HEK293T (cell line): ENCODE measurements around the gene ANKRD44.

Experiments used
- CTCF ChIA-PET: fragments of 350-600 bp; formaldehyde crosslinking; extraction: SDS; loops from one replicate; lab custom pipeline; 2021; ENCODE audit warnings: antibody characterized with exemption, inconsistent platforms; lab: Yijun Ruan, JAX
- POLR2A ChIA-PET: fragments of 350-600 bp; formaldehyde crosslinking; extraction: SDS; loops from one replicate; lab custom pipeline; 2020; ENCODE audit warnings: antibody characterized with exemption, inconsistent platforms; lab: Yijun Ruan, JAX
- DNase-seq: peaks from one replicate; pipeline ENCODE4 v3.0.0; 2012; ENCODE audit warnings: mixed read lengths; ENCODE audit errors: extremely low spot score
- ARNT ChIP-seq: fragments of 450-650 bp; IDR thresholded peaks from 2 replicates; pipeline ENCODE4 v1.6.1; 2017; ENCODE audit warnings: mild to moderate bottlenecking
- BHLHE40 ChIP-seq: fragments of 450-650 bp; IDR thresholded peaks from 2 replicates; pipeline ENCODE4 v1.6.1; 2016; ENCODE audit warnings: mild to moderate bottlenecking, moderate library complexity, borderline replicate concordance
- CTBP1 ChIP-seq: fragments of 450-650 bp; IDR thresholded peaks from 2 replicates; pipeline ENCODE4 v1.6.1; 2016; ENCODE audit warnings: borderline replicate concordance
- ELF4 ChIP-seq: fragments of 450-650 bp; IDR thresholded peaks from 2 replicates; pipeline ENCODE4 v1.6.1; 2017; ENCODE audit warnings: antibody characterized with exemption
- FOXA1 ChIP-seq: fragments of 450-650 bp; IDR thresholded peaks from 2 replicates; pipeline ENCODE4 v1.6.1; 2016; ENCODE audit warnings: mild to moderate bottlenecking
- FOXK2 ChIP-seq: fragments of 450-650 bp; IDR thresholded peaks from 2 replicates; pipeline ENCODE4 v1.6.1; 2016; ENCODE audit warnings: mild to moderate bottlenecking
- FOXM1 ChIP-seq: fragments of 450-650 bp; IDR thresholded peaks from 2 replicates; pipeline ENCODE4 v1.6.1; 2017; ENCODE audit warnings: mild to moderate bottlenecking, borderline replicate concordance
- HDGF ChIP-seq: fragments of 450-650 bp; IDR thresholded peaks from 2 replicates; pipeline ENCODE4 v1.6.1; 2017; ENCODE audit warnings: antibody characterized with exemption, borderline replicate concordance
- L3MBTL2 ChIP-seq: fragments of 450-650 bp; conservative IDR thresholded peaks from 2 replicates; pipeline ENCODE4 v1.6.1; 2016; ENCODE audit warnings: mild to moderate bottlenecking
- LEF1 ChIP-seq: fragments of 450-650 bp; IDR thresholded peaks from 2 replicates; pipeline ENCODE4 v1.6.1; 2017; ENCODE audit warnings: mild to moderate bottlenecking, borderline replicate concordance
- NFRKB ChIP-seq: fragments of 450-650 bp; IDR thresholded peaks from 2 replicates; pipeline ENCODE4 v1.6.1; 2016; ENCODE audit warnings: mild to moderate bottlenecking, moderate library complexity
- PKNOX1 ChIP-seq: fragments of 450-650 bp; IDR thresholded peaks from 2 replicates; pipeline ENCODE4 v1.6.1; 2016
- SP1 ChIP-seq: fragments of 450-650 bp; IDR thresholded peaks from 2 replicates; pipeline ENCODE4 v1.6.1; 2017
- SUZ12 ChIP-seq: fragments of 450-650 bp; IDR thresholded peaks from 2 replicates; pipeline ENCODE4 v1.6.1; 2016; ENCODE audit warnings: mild to moderate bottlenecking
- TARDBP ChIP-seq: fragments of 450-650 bp; IDR thresholded peaks from 2 replicates; pipeline ENCODE4 v1.6.1; 2016
- ZNF384 ChIP-seq: fragments of 450-650 bp; IDR thresholded peaks from 2 replicates; pipeline ENCODE4 v1.6.1; 2016

The ANKRD44 gene

GRCh38 chr2:197159661-197160211 lies 150.8 kb downstream of the ANKRD44 start:
- ChIA-PET CTCF (interaction anchor here (2.1 kb wide), 1 partner anchor 9 kb away, joined by 9 read pairs; no protein-coding TSS in a partner anchor), POLR2A (no interaction called here)
- no peak for TF ChIP-seq HDGF
- no peak for TF ChIP-seq FOXM1
- TF ChIP-seq LEF1: no peak
- TF ChIP-seq SUZ12: no peak
- no peak for TF ChIP-seq SP1
- TF ChIP-seq TARDBP: no peak
- TF ChIP-seq L3MBTL2: no peak
- TF ChIP-seq PKNOX1: no peak
- no peak for TF ChIP-seq CTBP1
- no peak for TF ChIP-seq ELF4
- DNase-seq: no peak

- no peak for TF ChIP-seq PKNOX1
- TF ChIP-seq ZNF384: no peak
- TF ChIP-seq SP1: no peak
- no peak for TF ChIP-seq FOXM1
- no peak for TF ChIP-seq BHLHE40
- no peak for TF ChIP-seq ELF4
- no peak for TF ChIP-seq HDGF
- no peak for TF ChIP-seq NFRKB
- no peak for TF ChIP-seq L3MBTL2
- TF ChIP-seq ARNT: no peak
- no peak for TF ChIP-seq FOXK2
- CTCF ChIA-PET: interaction anchor here (2.1 kb wide), 1 partner anchor 9 kb away, joined by 9 read pairs; no protein-coding TSS in a partner anchor
- no peak for DNase-seq
- POLR2A ChIA-PET: no interaction called here
Measured at GRCh38 chr2:197158591-197159550, 151.7 kb downstream of the ANKRD44 start.

GRCh38 chr2:197157879-197158537 lies 152.6 kb downstream of the ANKRD44 start:
- ChIA-PET CTCF (interaction anchor here (2.1 kb wide), 1 partner anchor 10 kb away, joined by 9 read pairs; no protein-coding TSS in a partner anchor), POLR2A (no interaction called here)
- no peak for TF ChIP-seq SUZ12
- TF ChIP-seq NFRKB: no peak
- no peak for TF ChIP-seq LEF1
- no peak for TF ChIP-seq ELF4
- no peak for TF ChIP-seq BHLHE40
- TF ChIP-seq FOXK2: no peak
- TF ChIP-seq CTBP1: no peak
- no peak for TF ChIP-seq HDGF
- no peak for TF ChIP-seq FOXA1
- no peak for TF ChIP-seq ZNF384
- TF ChIP-seq PKNOX1: no peak
- no peak for TF ChIP-seq FOXM1
- no peak for TF ChIP-seq ARNT
- no peak for TF ChIP-seq L3MBTL2
- TF ChIP-seq SP1: no peak
- no peak for TF ChIP-seq TARDBP
- no peak for DNase-seq

GRCh38 chr2:197156771-197157170 lies 153.8 kb downstream of the ANKRD44 start:
- ChIA-PET POLR2A (no interaction called here), CTCF (no interaction called here)
- TF ChIP-seq ZNF384: no peak
- TF ChIP-seq ELF4: no peak
- no peak for TF ChIP-seq SP1
- TF ChIP-seq BHLHE40: no peak
- no peak for TF ChIP-seq FOXA1
- no peak for TF ChIP-seq SUZ12
- no peak for TF ChIP-seq FOXK2
- TF ChIP-seq LEF1: no peak

GRCh38 chr2:197152451-197153228 lies 157.9 kb downstream of the ANKRD44 start:
- POLR2A ChIA-PET: no interaction called here
- DNase-seq: no peak
- no peak for TF ChIP-seq HDGF
- no peak for TF ChIP-seq ELF4
- no peak for TF ChIP-seq SUZ12
- no peak for TF ChIP-seq PKNOX1
- TF ChIP-seq TARDBP: no peak
- no peak for TF ChIP-seq L3MBTL2
- TF ChIP-seq FOXA1: no peak
- no peak for TF ChIP-seq BHLHE40
- CTCF ChIA-PET: interaction anchor here (1.6 kb wide), 1 partner anchor 39 kb away, joined by 6 read pairs; no protein-coding TSS in a partner anchor

More at GRCh38 chr2:197156771-197157170, 153.8 kb downstream of the ANKRD44 start:
- DNase-seq: no peak
